GM23248 (cell line): ENCODE results near the gene RAD51B. TPM values are rescaled to one million over a fixed set of nuclear protein-coding genes. Genes with fewer than 3 reads are reported as not detected.

Experiments
- DNase-seq: peaks from one replicate; pipeline ENCODE4 v3.0.0-alpha.2; 2015
- H2AFZ ChIP-seq: fragments of 200-600 bp; sonication (generic); 2 replicates; pipeline ENCODE4 v1.6.1; 2016; ENCODE audit warnings: antibody characterized with exemption
- H3F3A ChIP-seq: fragments of 200-600 bp; sonication (generic); 2 replicates; pipeline ENCODE4 v1.6.1; 2016; ENCODE audit warnings: mild to moderate bottlenecking, antibody characterized with exemption, mixed run types; ENCODE audit not compliant: insufficient read depth
- H3K27ac ChIP-seq: fragments of 200-600 bp; sonication (generic); 2 replicates; pipeline ENCODE4 v1.5.1; 2016; ENCODE audit warnings: mild to moderate bottlenecking
- H3K27me3 ChIP-seq: fragments of 200-600 bp; sonication (generic); replicated peaks from 2 replicates; pipeline ENCODE4 v1.6.1; 2016; ENCODE audit warnings: mild to moderate bottlenecking; ENCODE audit not compliant: insufficient read depth
- H3K36me3 ChIP-seq: fragments of 200-600 bp; sonication (generic); 2 replicates; pipeline ENCODE4 v1.6.1; 2016; ENCODE audit warnings: low read depth, mild to moderate bottlenecking
- H3K4me1 ChIP-seq: fragments of 200-600 bp; sonication (generic); 2 replicates; pipeline ENCODE4 v1.6.1; 2016; ENCODE audit warnings: mild to moderate bottlenecking; ENCODE audit not compliant: insufficient read depth
- H3K4me2 ChIP-seq: fragments of 200-600 bp; sonication (generic); one replicate; pipeline ENCODE4 v1.6.1; 2016; ENCODE audit warnings: mild to moderate bottlenecking; ENCODE audit not compliant: unreplicated experiment
- H3K4me3 ChIP-seq: fragments of 200-600 bp; sonication (generic); 2 replicates; pipeline ENCODE4 v1.5.1; 2016; ENCODE audit warnings: mild to moderate bottlenecking
- H3K79me2 ChIP-seq: fragments of 200-600 bp; sonication (generic); 2 replicates; pipeline ENCODE4 v1.6.1; 2016; ENCODE audit warnings: mild to moderate bottlenecking; ENCODE audit not compliant: insufficient read depth
- H3K9ac ChIP-seq: fragments of 200-600 bp; sonication (generic); 2 replicates; pipeline ENCODE4 v1.6.1; 2016; ENCODE audit warnings: mild to moderate bottlenecking
- H3K9me2 ChIP-seq: fragments of 200-600 bp; sonication (generic); 2 replicates; pipeline ENCODE4 v1.6.1; 2016; ENCODE audit warnings: mixed run types, mild to moderate bottlenecking, moderate library complexity; ENCODE audit not compliant: insufficient read depth
- H3K9me3 ChIP-seq: fragments of 200-600 bp; sonication (generic); one replicate; pipeline ENCODE4 v1.6.1; 2017; ENCODE audit warnings: low read depth
- H4K20me1 ChIP-seq: fragments of 200-600 bp; sonication (generic); 2 replicates; pipeline ENCODE4 v1.6.0; 2016; ENCODE audit not compliant: insufficient read depth
- EZH2 ChIP-seq: fragments of 200-600 bp; sonication (generic); IDR thresholded peaks from 2 replicates; pipeline ENCODE4 v1.6.1; 2018; ENCODE audit warnings: antibody characterized with exemption, mild to moderate bottlenecking; ENCODE audit not compliant: insufficient read depth, poor library complexity, severe bottlenecking
- EZH2phosphoT487 ChIP-seq: fragments of 200-600 bp; sonication (generic); IDR thresholded peaks from 2 replicates; pipeline ENCODE4 v1.6.1; 2018; ENCODE audit warnings: antibody characterized with exemption, moderate library complexity, mild to moderate bottlenecking, low read depth; ENCODE audit not compliant: insufficient read depth
- WGBS, 2 experiments: methylation state at CpG; one replicate each; pipeline ENCODE4 v1.1.6; 2015 to 2017; ENCODE audit warnings: low lambda C conversion rate in 2 of 2, low coverage in 1 of 2; ENCODE audit errors: missing lambda C conversion rate in 2 of 2; 5-methylcytosine and 5-hydroxymethylcytosine counted together
- in situ Hi-C: fragments of 300-500 bp; cut with MboI; formaldehyde crosslinking; loops from 2 replicates; pipeline ENCODE4 v1.15.0; 2020
- polyA plus RNA-seq: library from polyadenylated mRNA; unstranded; fragments of >200 nt; fragmentation: Nextera tagmentation; extraction: Ambion mirVana; gene quantifications from 2 replicates; pipeline ENCODE4 v1.2.1, GENCODE V29; 2016
- total RNA-seq: library from RNA; depleted of rRNA; stranded (reverse); fragments of >200 nt; shearing (Covaris generic); gene quantifications from 2 replicates; pipeline ENCODE4 v1.2.3, GENCODE V29; 2014

Gene RAD51B
- total and polyA plus RNA-seq, 2 experiments from 2014 or later, result 4.0 to 8.8 TPM

DNA sequence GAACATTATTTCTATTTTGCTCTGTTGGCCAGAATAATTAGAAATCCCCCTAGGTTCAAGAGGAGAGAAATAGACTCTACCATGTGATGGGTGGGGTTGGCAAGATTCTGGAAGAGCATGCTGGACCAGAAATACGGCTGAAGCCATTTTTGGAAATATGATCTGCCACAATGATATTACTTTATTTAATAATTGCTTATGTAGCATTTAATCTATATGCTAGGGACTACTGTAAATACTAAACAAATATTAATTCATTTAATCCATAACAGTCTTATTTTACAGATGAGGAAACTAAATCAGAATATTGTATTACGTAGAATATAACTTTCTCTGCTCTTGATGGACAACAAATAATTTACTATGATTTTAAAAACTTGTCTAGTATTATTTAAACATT is 193.7 kb downstream of the RAD51B start:
- H3K36me3 ChIP-seq, result no peaks in the 10 kb centered on the region
- H3K9me3 ChIP-seq, result no peaks in the 10 kb centered on the region
- in situ Hi-C loops, result no loop called here
- H4K20me1 ChIP-seq, result no peaks in the 10 kb centered on the region
- H3F3A ChIP-seq, result 0 out of 2 replicates have a peak, but pooled peaks cover 17% of the 10 kb centered on the region
- 86 to 91% methylated on average over 2 of the region's 2 CpGs for WGBS, 2 experiments
- no peaks in the 10 kb centered on the region for H3K79me2 ChIP-seq
- no peaks in the 10 kb centered on the region for H3K9me2 ChIP-seq
- TF ChIP-seq EZH2, result no peak
- TF ChIP-seq EZH2phosphoT487, result no peak
- no peak overlapping the region for H2AFZ ChIP-seq
- DNase-seq, result no peak
- H3K4me2 ChIP-seq, result no peak overlapping the region
- H3K27me3 ChIP-seq, result no peaks in the 10 kb centered on the region
- H3K9ac ChIP-seq, result no peak overlapping the region
- no peak overlapping the region for H3K4me3 ChIP-seq
- H3K27ac ChIP-seq, result no peak overlapping the region
- peaks cover 25% of the 10 kb centered on the region for H3K4me1 ChIP-seq

GRCh38 chr14:68014771-68015170 is 195.2 kb downstream of the RAD51B start:
- no peak overlapping the region for H2AFZ ChIP-seq
- peaks cover 32% of the 10 kb centered on the region for H3K4me1 ChIP-seq
- H3K4me3 ChIP-seq, result no peak overlapping the region
- no peaks in the 10 kb centered on the region for H3K9me3 ChIP-seq
- H3K27ac ChIP-seq, result no peak overlapping the region
- H3K36me3 ChIP-seq, result no peaks in the 10 kb centered on the region
- no peak for DNase-seq
- no peak overlapping the region for H3K9ac ChIP-seq
- TF ChIP-seq EZH2, result no peak
- no peak for TF ChIP-seq EZH2phosphoT487
- WGBS, 2 experiments, result 72 to 77% methylated on average over 2 of the region's 2 CpGs
- in situ Hi-C loops, result no loop called here
- no peaks in the 10 kb centered on the region for H3K79me2 ChIP-seq
- H4K20me1 ChIP-seq, result no peaks in the 10 kb centered on the region
- H3K9me2 ChIP-seq, result no peaks in the 10 kb centered on the region
- H3F3A ChIP-seq, result 0 out of 2 replicates have a peak, but pooled peaks cover 17% of the 10 kb centered on the region
- H3K27me3 ChIP-seq, result no peaks in the 10 kb centered on the region
- no peak overlapping the region for H3K4me2 ChIP-seq

GRCh38 chr14:68015356-68016254 is 196.0 kb downstream of the RAD51B start:
- no peaks in the 10 kb centered on the region for H3K27me3 ChIP-seq
- TF ChIP-seq EZH2phosphoT487 (no peak), EZH2 (no peak)
- H3K4me1 ChIP-seq, result peaks cover 32% of the 10 kb centered on the region
- H3K9ac ChIP-seq, result no peak overlapping the region
- peak overlapping the region; percentile 5 for H3K4me2 ChIP-seq
- 95 to 96% methylated on average over 12 of the region's 12 CpGs for WGBS, 2 experiments
- H3K36me3 ChIP-seq, result no peaks in the 10 kb centered on the region
- H3K4me3 ChIP-seq, result no peak overlapping the region
- no peaks in the 10 kb centered on the region for H3K9me3 ChIP-seq
- 0 out of 2 replicates have a peak, but pooled peaks cover 17% of the 10 kb centered on the region for H3F3A ChIP-seq
- H3K79me2 ChIP-seq, result no peaks in the 10 kb centered on the region
- in situ Hi-C loops, result no loop called here
- no peak overlapping the region for H3K27ac ChIP-seq
- no peaks in the 10 kb centered on the region for H4K20me1 ChIP-seq
- H2AFZ ChIP-seq, result no peak overlapping the region
- no peaks in the 10 kb centered on the region for H3K9me2 ChIP-seq
- DNase-seq, result no peak

- no peak overlapping the region for H3K27ac ChIP-seq
- in situ Hi-C loops, result no loop called here
- H3K9me2 ChIP-seq, result no peaks in the 10 kb centered on the region
- no peaks in the 10 kb centered on the region for H3K9me3 ChIP-seq
- no peak overlapping the region for H2AFZ ChIP-seq
- H3K79me2 ChIP-seq, result no peaks in the 10 kb centered on the region
- H4K20me1 ChIP-seq, result no peaks in the 10 kb centered on the region
- no peak for TF ChIP-seq EZH2phosphoT487
- no peak for TF ChIP-seq EZH2
- H3K4me2 ChIP-seq, result peak overlapping the region; percentile 27
- H3K27me3 ChIP-seq, result no peaks in the 10 kb centered on the region
- H3K4me3 ChIP-seq, result no peak overlapping the region
- no peak overlapping the region for H3K9ac ChIP-seq
- H3K36me3 ChIP-seq, result no peaks in the 10 kb centered on the region
- 0 out of 2 replicates have a peak, but pooled peaks cover 10% of the 10 kb centered on the region for H3F3A ChIP-seq
- H3K4me1 ChIP-seq, result peaks cover 27% of the 10 kb centered on the region
- peak; percentile 66 for DNase-seq
Measured at GRCh38 chr14:68016255-68016914, 196.8 kb downstream of the RAD51B start.
